Stimulated activated naive CD8-positive, alpha-beta T cell treated with anti-CD3 and anti-CD28 coated beads, Interleukin-15, amount 100 ng/mL, for 72 hours (primary cell): ENCODE results near the gene PTMA.

ENCODE experiments used
- ATAC-seq: fragments of 150-1000 bp; cut with Tn5 transposase; 2 replicates; pipeline ENCODE4 v1.10.0; 2021; ENCODE audit warnings: mild to moderate bottlenecking, moderate library complexity
- DNase-seq, 2 donors: peaks; one replicate each; pipeline ENCODE4 v3.0.0; 2021 to 2022
- H3K27ac Mint-ChIP-seq, 2 donors: one replicate each; pipeline ENCODE4 v1.8.0; 2022; ENCODE audit warnings: mild to moderate bottlenecking in 2 of 2, mixed read lengths in 2 of 2, moderate library complexity in 2 of 2
- H3K27me3 Mint-ChIP-seq: one replicate; pipeline ENCODE4 v1.8.0; 2022; ENCODE audit warnings: mixed read lengths
- H3K4me1 Mint-ChIP-seq: one replicate; pipeline ENCODE4 v1.8.0; 2022; ENCODE audit warnings: mild to moderate bottlenecking, mixed read lengths
- H3K4me3 Mint-ChIP-seq, 2 donors: one replicate each; pipeline ENCODE4 v1.8.0; 2022; ENCODE audit warnings: mild to moderate bottlenecking in 2 of 2, mixed read lengths in 2 of 2, moderate library complexity in 1 of 2
- H3K9me3 Mint-ChIP-seq, 2 donors: one replicate each; pipeline ENCODE4 v1.8.0; 2022; ENCODE audit warnings: mixed read lengths in 2 of 2

The PTMA gene

GRCh38 chr2:231715988-231716616, 7.8 kb downstream of the PTMA start:
- H3K4me1 Mint-ChIP-seq, result peaks cover 52% of the 10 kb centered on the region
- DNase-seq (no peak), ATAC-seq (no peak)
- no peaks in the 10 kb centered on the region for H3K9me3 Mint-ChIP-seq
- H3K27ac Mint-ChIP-seq, result no peak overlapping the region
- H3K4me3 Mint-ChIP-seq, result no peak overlapping the region
- no peaks in the 10 kb centered on the region for H3K27me3 Mint-ChIP-seq

DNA sequence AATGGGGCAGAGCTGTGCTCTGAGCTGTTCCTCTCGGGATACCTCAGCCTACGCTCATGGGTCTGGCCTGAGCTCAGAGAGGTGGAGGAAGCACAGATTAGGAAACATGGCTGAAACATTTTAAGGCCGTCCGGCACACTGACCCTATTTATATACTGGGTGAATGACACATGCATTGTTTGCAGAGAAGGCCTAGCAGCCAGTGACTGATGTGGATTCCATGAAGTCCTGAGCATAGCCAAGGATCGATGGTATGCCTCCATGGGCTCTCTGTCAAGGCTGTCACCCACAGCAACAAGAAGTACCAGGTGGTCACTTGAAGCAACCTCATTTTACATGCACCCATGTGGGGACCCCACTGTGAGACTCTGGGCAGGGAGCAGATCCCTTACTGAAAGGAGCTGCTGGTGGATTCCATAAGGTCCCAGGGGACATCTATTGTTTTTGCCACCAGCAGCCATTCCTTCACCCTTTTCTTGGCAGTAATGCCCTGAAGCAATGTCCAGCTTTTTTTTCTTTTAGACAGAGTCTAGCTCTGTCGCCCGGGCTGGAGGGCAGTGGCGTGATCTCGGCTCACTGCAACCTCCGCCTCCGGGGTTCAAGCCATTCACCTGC, 8.4 kb downstream of the PTMA start:
- Mint-ChIP-seq H3K9me3 (no peaks in the 10 kb centered on the region), H3K4me3 (no peak overlapping the region), H3K27me3 (no peaks in the 10 kb centered on the region), H3K27ac (no peak overlapping the region), H3K4me1 (peaks cover 45% of the 10 kb centered on the region)
- DNase-seq (no peak), ATAC-seq (no peak)

GRCh38 chr2:231717281-231718171, 9.2 kb downstream of the PTMA start:
- Mint-ChIP-seq H3K4me3 (no peak overlapping the region), H3K27ac (no peak overlapping the region), H3K27me3 (no peaks in the 10 kb centered on the region), H3K9me3 (no peaks in the 10 kb centered on the region), H3K4me1 (peaks cover 37% of the 10 kb centered on the region)
- peak in 1 of 2 donors; percentile 28 for DNase-seq
- no peak for ATAC-seq

DNA sequence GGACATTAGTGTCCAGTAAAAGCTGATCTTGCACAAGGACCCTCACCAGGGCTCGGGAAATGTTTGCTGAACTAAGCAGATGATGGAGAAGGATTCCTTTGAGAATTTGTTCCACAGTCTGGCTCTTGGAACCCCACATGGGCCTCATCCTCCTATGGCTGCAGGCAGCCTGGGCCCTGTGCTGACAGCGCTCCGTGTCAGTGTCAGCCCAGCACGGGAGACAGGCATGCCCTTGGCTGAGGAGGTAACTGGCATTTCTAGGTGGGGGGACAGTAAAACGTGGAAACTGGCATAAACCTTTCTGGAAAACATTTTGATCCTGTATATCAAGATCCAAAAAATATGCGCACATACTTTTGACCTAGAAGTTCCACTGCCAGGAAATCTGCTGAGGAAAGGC, 10.5 kb downstream of the PTMA start:
- H3K9me3 Mint-ChIP-seq, result no peaks in the 10 kb centered on the region
- no peak overlapping the region for H3K27ac Mint-ChIP-seq
- ATAC-seq (no peak), DNase-seq (no peak)
- no peak overlapping the region for H3K4me3 Mint-ChIP-seq
- H3K4me1 Mint-ChIP-seq, result peaks cover 27% of the 10 kb centered on the region
- H3K27me3 Mint-ChIP-seq, result no peaks in the 10 kb centered on the region

DNA sequence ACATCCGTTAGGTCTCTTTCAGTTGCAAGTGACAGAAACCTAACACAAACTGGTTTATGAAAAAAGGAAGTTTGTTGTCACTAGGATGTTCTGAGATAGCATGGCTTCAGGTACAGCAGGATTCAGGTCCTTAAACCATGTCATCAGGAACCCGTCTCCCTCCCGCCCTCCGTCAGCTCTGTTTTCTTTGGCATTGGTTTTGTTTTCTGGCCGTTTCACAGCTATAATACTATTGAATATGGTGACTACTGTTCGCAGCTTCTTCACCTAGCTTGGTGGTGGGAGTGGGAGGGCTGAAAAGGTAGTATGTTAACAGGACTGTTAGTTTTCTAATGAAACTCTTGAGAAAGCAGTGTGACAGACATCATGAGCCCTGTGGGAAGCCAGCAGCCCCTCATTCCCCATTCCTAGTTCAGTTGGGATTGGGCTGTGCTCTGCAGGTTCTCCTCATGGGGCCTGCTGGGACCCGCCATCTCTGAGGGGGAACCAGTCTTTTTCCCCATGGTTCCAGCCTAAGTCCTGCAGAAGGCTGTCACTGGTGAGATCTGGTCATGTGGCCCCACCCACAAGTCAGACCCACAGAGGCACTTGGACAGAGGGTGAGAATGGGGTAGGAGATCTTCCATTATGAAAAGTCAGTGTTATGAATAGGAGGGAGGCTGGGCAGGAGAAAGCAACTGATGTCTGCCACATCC, 12.1 kb downstream of the PTMA start:
- DNase-seq (no peak), ATAC-seq (no peak)
- H3K27ac Mint-ChIP-seq, result no peak overlapping the region
- H3K27me3 Mint-ChIP-seq, result no peaks in the 10 kb centered on the region
- no peak overlapping the region for H3K4me3 Mint-ChIP-seq
- H3K9me3 Mint-ChIP-seq, result no peaks in the 10 kb centered on the region
- peaks cover 10% of the 10 kb centered on the region for H3K4me1 Mint-ChIP-seq

DNA sequence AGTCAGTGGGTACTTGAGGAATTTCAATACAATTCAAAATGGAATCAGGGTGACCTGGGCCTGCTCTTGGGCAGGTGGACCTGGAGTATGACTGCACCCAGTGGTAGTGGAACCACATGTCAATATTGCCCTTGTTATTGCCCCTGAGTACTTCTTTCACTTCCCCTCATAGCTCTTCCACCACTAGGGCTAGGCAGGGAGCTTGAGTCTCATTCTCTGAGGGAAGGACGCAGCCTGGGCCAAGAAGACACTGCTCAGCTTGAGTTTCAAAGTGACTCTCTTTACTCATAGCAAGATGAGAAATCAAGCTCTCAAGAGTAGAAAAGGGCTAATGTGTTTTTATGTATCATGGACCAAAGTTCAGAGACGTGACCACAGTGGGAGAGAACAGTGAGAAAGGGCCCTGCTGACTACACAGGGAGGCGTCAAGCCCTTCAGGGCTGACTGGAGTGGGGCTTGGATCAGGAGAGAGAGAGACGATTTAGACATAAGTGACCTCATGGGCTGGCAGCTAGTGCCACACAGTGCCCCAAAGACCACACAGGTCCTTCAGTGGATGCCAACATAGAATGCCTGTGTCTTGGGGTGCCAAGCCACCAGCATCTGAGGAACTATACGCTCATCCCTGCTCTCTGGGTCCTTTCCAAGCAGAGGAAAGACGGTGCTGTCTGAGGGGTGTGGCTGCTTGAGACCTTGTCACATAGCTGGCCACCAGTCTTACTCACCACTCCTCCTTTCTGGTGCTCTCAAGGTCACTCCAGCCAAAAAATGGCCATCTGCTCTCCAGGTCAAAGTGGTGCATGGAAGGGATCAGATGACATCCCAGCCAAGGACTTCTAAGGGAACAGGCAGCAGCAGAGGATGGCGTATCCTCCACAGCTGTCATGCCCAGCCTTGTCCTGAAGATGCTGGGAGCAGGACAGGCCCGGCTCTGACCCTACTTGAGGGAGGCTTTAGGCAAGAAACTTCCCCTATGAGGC, 13.0 kb downstream of the PTMA start:
- H3K9me3 Mint-ChIP-seq, result no peaks in the 10 kb centered on the region
- no peaks in the 10 kb centered on the region for H3K27me3 Mint-ChIP-seq
- H3K4me3 Mint-ChIP-seq, result no peak overlapping the region
- DNase-seq (no peak), ATAC-seq (no peak)
- H3K27ac Mint-ChIP-seq, result no peak overlapping the region
- H3K4me1 Mint-ChIP-seq, result peaks cover 2% of the 10 kb centered on the region

DNA sequence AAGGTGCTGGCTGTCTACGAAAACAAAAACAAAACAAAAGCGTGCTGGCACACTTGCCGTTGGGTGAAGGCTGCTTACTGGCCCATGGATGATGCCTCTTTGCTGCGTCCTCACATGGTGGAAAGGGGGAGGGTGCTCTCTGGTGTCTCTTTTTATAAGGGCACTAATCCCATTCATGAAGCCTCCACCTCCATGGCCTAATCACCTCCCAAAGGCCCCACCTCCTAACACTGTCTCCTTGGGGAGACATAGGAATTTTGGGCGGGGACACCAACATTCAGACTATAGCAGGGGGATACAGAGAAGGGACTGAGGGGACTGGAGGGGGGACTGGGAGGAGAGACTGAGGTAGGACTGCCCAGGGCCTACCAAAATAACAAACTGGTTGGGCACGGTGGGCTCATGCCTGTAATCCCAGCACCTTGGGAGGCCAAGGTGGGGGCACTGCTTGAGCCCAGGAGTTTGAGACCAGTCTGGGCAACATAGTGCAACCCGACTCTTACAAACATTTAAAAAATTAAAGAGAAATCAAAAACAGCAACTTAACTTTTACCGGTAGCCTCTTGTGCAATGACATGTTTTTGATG, 14.5 kb downstream of the PTMA start:
- ATAC-seq, result no peak

GRCh38 chr2:231725476-231725875, 17.2 kb downstream of the PTMA start:
- Mint-ChIP-seq H3K27ac (no peak overlapping the region), H3K4me1 (no peaks in the 10 kb centered on the region), H3K27me3 (no peaks in the 10 kb centered on the region), H3K9me3 (no peaks in the 10 kb centered on the region), H3K4me3 (no peak overlapping the region)
- no peak for DNase-seq
- ATAC-seq, result no peak

More for the DNA sequence above, 14.5 kb downstream of the PTMA start:
- Mint-ChIP-seq H3K9me3 (no peaks in the 10 kb centered on the region), H3K4me3 (no peak overlapping the region), H3K4me1 (no peaks in the 10 kb centered on the region), H3K27me3 (no peaks in the 10 kb centered on the region), H3K27ac (no peak overlapping the region)
- no peak for DNase-seq

GRCh38 chr2:231726276-231726675, 18.0 kb downstream of the PTMA start:
- no peaks in the 10 kb centered on the region for H3K4me1 Mint-ChIP-seq
- ATAC-seq (no peak), DNase-seq (no peak)
- no peaks in the 10 kb centered on the region for H3K9me3 Mint-ChIP-seq
- no peaks in the 10 kb centered on the region for H3K27me3 Mint-ChIP-seq
- peak overlapping the region in 1 of 2 donors; percentile 54 for H3K27ac Mint-ChIP-seq
- H3K4me3 Mint-ChIP-seq, result no peak overlapping the region

- no peak for ATAC-seq
- H3K27ac Mint-ChIP-seq, result no peak overlapping the region
- no peak for DNase-seq
- H3K9me3 Mint-ChIP-seq, result no peaks in the 10 kb centered on the region
- H3K27me3 Mint-ChIP-seq, result no peaks in the 10 kb centered on the region
- H3K4me3 Mint-ChIP-seq, result no peak overlapping the region
- no peaks in the 10 kb centered on the region for H3K4me1 Mint-ChIP-seq
These were observed 19.3 kb downstream of the PTMA start for GRCh38 chr2:231727621-231728020.

DNA sequence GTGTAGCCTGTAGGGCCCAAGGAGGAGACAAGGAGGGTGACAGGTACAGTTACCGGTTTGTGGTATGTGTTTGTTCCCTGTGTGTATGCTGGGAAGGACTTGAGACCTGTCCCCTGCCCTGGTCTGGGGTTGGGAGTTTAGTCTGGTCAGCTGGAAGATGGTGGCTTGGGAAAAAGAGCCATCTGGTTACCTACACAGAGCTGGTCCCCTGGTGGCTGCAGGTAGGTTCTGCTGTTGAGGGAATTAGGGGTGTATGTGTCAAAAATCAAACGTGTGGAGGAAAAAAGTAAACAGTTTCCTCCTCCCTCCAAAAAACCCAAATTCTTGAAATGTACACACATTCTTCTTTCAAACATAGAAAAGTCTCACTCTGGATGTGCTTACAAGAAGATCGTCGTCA, 24.3 kb downstream of the PTMA start:
- no peaks in the 10 kb centered on the region for H3K9me3 Mint-ChIP-seq
- H3K27ac Mint-ChIP-seq, result no peak overlapping the region
- DNase-seq (no peak), ATAC-seq (no peak)
- H3K4me1 Mint-ChIP-seq, result no peaks in the 10 kb centered on the region
- H3K4me3 Mint-ChIP-seq, result no peak overlapping the region
- no peaks in the 10 kb centered on the region for H3K27me3 Mint-ChIP-seq

DNA sequence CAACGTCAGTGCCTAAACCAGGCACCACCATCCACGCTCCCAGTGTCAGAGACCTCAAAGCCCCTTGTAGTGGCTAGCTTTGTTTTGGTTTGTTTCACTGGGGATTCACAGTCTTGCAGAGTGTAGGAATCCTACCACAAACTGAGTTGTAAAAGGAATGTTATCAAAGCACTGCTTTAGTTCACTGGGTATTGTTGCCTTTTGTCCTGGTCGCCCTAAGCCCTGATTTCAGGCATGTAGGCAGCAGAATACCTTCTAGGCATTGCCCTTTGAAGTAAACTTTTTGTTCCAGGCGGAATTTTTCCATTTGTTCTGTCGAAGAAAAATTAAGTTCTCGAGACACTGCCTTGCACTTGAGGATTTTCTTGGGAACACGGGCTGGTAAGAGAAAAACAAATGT, 29.4 kb downstream of the PTMA start:
- no peak for DNase-seq
- no peak for ATAC-seq
- H3K4me3 Mint-ChIP-seq, result no peak overlapping the region
- H3K9me3 Mint-ChIP-seq, result no peaks in the 10 kb centered on the region
- no peaks in the 10 kb centered on the region for H3K27me3 Mint-ChIP-seq
- no peaks in the 10 kb centered on the region for H3K4me1 Mint-ChIP-seq
- no peak overlapping the region for H3K27ac Mint-ChIP-seq

DNA sequence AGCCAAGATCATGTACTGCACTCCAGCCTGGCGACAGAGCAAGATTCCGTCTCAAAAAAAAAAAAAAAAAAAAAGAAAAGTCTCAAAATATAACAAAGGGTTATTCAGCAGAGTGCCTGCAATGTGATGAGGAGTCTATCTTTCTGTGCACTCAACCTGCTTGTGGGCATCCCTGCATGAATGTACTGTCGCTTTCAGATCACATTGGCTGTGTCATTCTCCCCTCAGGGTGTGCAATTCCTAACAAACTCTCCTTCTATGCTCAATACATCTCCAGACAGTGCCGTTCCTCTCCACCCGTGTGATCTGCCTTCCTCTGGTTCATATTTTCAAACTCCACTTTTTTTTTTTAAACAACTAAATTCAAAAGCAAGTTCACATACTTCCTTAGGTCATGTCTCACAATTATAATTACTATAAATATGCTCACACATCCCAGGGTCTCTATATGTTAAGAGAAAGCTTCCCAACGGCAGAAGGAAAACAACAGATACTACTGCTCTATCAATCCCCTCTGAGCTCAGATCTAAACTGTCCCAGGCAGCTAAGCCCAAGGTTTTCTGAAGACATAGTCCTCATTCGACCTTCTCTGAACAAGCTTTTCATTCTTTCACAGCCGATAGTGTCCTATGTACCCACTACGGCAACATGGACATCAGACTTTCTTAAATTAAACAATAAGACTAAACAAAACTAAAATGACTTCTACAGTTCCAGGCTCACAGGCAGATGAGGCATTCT, 35.2 kb downstream of the PTMA start:
- no peaks in the 10 kb centered on the region for H3K9me3 Mint-ChIP-seq
- DNase-seq (no peak), ATAC-seq (no peak)
- H3K27me3 Mint-ChIP-seq, result no peaks in the 10 kb centered on the region
- H3K27ac Mint-ChIP-seq, result no peak overlapping the region
- no peaks in the 10 kb centered on the region for H3K4me1 Mint-ChIP-seq
- no peak overlapping the region for H3K4me3 Mint-ChIP-seq
